MM.1S (cell line): ENCODE results near the gene ARL8B.

Experiments used
- DNase-seq: peaks from one replicate; pipeline ENCODE4 v3.0.0-alpha.2; 2015
- H2AFZ ChIP-seq: fragments of 300-600 bp; sonication (generic); 2 replicates; pipeline ENCODE4 v1.6.0; 2016; ENCODE audit warnings: antibody characterized with exemption, low read length
- H3F3A ChIP-seq: fragments of 300-600 bp; sonication (generic); 2 replicates; pipeline ENCODE4 v1.6.1; 2016; ENCODE audit warnings: mild to moderate bottlenecking, antibody characterized with exemption, low read length, moderate library complexity, mixed read lengths; ENCODE audit not compliant: insufficient read depth
- H3K27ac ChIP-seq: fragments of 300-600 bp; sonication (generic); 2 replicates; pipeline ENCODE4 v1.5.1; 2016; ENCODE audit warnings: mild to moderate bottlenecking, low read length
- H3K27me3 ChIP-seq: fragments of 300-600 bp; sonication (generic); replicated peaks from 2 replicates; pipeline ENCODE4 v1.6.0; 2016; ENCODE audit warnings: low read length; ENCODE audit not compliant: insufficient read depth
- H3K36me3 ChIP-seq: fragments of 300-600 bp; sonication (generic); replicated peaks from 2 replicates; pipeline ENCODE4 v1.6.1; 2016; ENCODE audit warnings: mild to moderate bottlenecking, low read length, mixed read lengths; ENCODE audit not compliant: insufficient read depth
- H3K4me1 ChIP-seq: fragments of 300-600 bp; sonication (generic); 2 replicates; pipeline ENCODE4 v1.6.1; 2016; ENCODE audit warnings: low read length, mixed read lengths
- H3K4me2 ChIP-seq: fragments of 300-600 bp; sonication (generic); 2 replicates; pipeline ENCODE4 v1.6.0; 2016; ENCODE audit warnings: low read depth, low read length
- H3K4me3 ChIP-seq: fragments of 300-600 bp; sonication (generic); 2 replicates; pipeline ENCODE4 v1.5.1; 2016; ENCODE audit warnings: low read length, mixed read lengths
- H3K79me2 ChIP-seq: fragments of 300-600 bp; sonication (generic); 2 replicates; pipeline ENCODE4 v1.6.1; 2016; ENCODE audit warnings: mixed run types, low read length, mixed read lengths
- H3K9ac ChIP-seq: fragments of 300-600 bp; sonication (generic); 2 replicates; pipeline ENCODE4 v1.6.1; 2016; ENCODE audit warnings: low read length, mixed read lengths
- H3K9me2 ChIP-seq: fragments of 300-600 bp; sonication (generic); replicated peaks from 2 replicates; pipeline ENCODE4 v1.6.1; 2016; ENCODE audit warnings: mild to moderate bottlenecking, low read length, mixed read lengths; ENCODE audit not compliant: insufficient read depth
- H3K9me3 ChIP-seq: fragments of 300-600 bp; sonication (generic); replicated peaks from 2 replicates; pipeline ENCODE4 v1.6.1; 2016; ENCODE audit warnings: mild to moderate bottlenecking, low read length, mixed read lengths; ENCODE audit not compliant: insufficient read depth
- H4K20me1 ChIP-seq: fragments of 300-600 bp; sonication (generic); 2 replicates; pipeline ENCODE4 v1.6.1; 2016; ENCODE audit warnings: mild to moderate bottlenecking, low read length, moderate library complexity, mixed read lengths; ENCODE audit not compliant: insufficient read depth
- EZH2 ChIP-seq: fragments of 300-600 bp; sonication (generic); optimal IDR thresholded peaks from 2 replicates; pipeline ENCODE3; 2017; ENCODE audit warnings: low read depth, mild to moderate bottlenecking, antibody characterized with exemption, low read length, mixed read lengths
- EZH2phosphoT487 ChIP-seq: fragments of 300-600 bp; sonication (generic); IDR thresholded peaks from 2 replicates; pipeline ENCODE4 v1.6.1; 2018; ENCODE audit warnings: antibody characterized with exemption, low read length
- TF ChIP-seq, protein P1 (sequence below): fragments of 300-600 bp; sonication (generic); IDR thresholded peaks from 2 replicates; pipeline ENCODE4 v1.5.1; 2016; ENCODE audit warnings: antibody characterized with exemption, low read length, mixed read lengths

Gene ARL8B

DNA sequence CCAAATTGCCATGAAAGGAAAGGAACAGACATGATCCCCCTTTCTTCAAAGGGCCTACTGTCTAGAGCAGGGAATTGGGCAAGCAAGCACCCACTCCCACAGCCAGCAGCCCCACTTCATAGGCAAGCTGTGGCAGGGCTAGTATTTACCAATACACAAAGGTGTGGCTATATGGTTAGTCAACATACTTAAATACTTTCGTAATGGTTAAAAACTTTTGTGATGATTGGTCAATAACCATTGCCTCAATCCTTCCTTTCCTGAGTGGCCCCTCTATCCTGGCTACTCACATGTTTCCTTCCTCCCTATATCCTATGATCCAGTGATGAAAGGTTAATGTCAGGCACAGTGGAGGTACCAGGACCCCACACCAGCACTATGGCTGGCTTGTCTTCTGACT, 30.1 kb upstream of the ARL8B start:
- Histone ChIP-seq H3K9me3 (no peaks in the 10 kb centered on the region), H3K27ac (no peak overlapping the region), H3K27me3 (no peaks in the 10 kb centered on the region), H3K4me3 (no peak overlapping the region), H2AFZ (no peak overlapping the region), H3K9me2 (no peaks in the 10 kb centered on the region), H3K4me1 (no peaks in the 10 kb centered on the region), H3K79me2 (no peaks in the 10 kb centered on the region), H4K20me1 (no peaks in the 10 kb centered on the region), H3F3A (no peaks in the 10 kb centered on the region), H3K4me2 (no peak overlapping the region), H3K36me3 (no peaks in the 10 kb centered on the region), H3K9ac (no peak overlapping the region)
- TF ChIP-seq, protein P1, sequence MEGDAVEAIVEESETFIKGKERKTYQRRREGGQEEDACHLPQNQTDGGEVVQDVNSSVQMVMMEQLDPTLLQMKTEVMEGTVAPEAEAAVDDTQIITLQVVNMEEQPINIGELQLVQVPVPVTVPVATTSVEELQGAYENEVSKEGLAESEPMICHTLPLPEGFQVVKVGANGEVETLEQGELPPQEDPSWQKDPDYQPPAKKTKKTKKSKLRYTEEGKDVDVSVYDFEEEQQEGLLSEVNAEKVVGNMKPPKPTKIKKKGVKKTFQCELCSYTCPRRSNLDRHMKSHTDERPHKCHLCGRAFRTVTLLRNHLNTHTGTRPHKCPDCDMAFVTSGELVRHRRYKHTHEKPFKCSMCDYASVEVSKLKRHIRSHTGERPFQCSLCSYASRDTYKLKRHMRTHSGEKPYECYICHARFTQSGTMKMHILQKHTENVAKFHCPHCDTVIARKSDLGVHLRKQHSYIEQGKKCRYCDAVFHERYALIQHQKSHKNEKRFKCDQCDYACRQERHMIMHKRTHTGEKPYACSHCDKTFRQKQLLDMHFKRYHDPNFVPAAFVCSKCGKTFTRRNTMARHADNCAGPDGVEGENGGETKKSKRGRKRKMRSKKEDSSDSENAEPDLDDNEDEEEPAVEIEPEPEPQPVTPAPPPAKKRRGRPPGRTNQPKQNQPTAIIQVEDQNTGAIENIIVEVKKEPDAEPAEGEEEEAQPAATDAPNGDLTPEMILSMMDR = no peak
- TF ChIP-seq EZH2phosphoT487 = no peak
- no peak for TF ChIP-seq EZH2
- DNase-seq = no peak

DNA sequence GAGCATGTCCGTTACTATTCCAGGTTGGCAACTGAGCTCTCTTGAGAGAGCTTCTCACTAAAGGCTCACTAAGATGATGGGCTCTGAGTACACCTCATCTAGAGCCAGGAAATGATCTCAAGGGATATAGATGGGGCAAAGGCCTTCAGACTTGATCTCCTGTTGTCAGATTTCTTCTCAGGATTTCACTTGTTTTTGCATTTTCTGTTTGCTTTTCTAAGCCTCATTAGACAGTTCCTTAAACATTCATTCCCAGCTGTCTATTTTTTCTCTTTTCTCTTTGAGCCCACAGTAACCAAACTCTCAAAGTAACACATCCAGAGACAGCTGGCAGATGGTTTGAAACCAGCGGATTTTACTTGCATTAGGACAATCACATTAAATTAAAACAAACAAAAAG, 28.4 kb upstream of the ARL8B start:
- H3K4me1 ChIP-seq = no peaks in the 10 kb centered on the region
- H3K4me3 ChIP-seq = no peak overlapping the region
- no peaks in the 10 kb centered on the region for H3K27me3 ChIP-seq
- no peak overlapping the region for H3K9ac ChIP-seq
- H3F3A ChIP-seq = no peaks in the 10 kb centered on the region
- H4K20me1 ChIP-seq = no peaks in the 10 kb centered on the region
- H3K9me2 ChIP-seq = no peaks in the 10 kb centered on the region
- no peaks in the 10 kb centered on the region for H3K9me3 ChIP-seq
- no peak for DNase-seq
- TF ChIP-seq, protein P1 = no peak
- TF ChIP-seq EZH2 (no peak), EZH2phosphoT487 (no peak)
- H3K79me2 ChIP-seq = no peaks in the 10 kb centered on the region
- no peak overlapping the region for H3K4me2 ChIP-seq
- H2AFZ ChIP-seq = no peak overlapping the region
- no peak overlapping the region for H3K27ac ChIP-seq
- H3K36me3 ChIP-seq = no peaks in the 10 kb centered on the region

GRCh38 chr3:5095886-5096285, 26.2 kb upstream of the ARL8B start:
- no peaks in the 10 kb centered on the region for H3K9me3 ChIP-seq
- H3K9ac ChIP-seq = no peak overlapping the region
- H3K27me3 ChIP-seq = no peaks in the 10 kb centered on the region
- TF ChIP-seq, protein P1 = no peak
- TF ChIP-seq EZH2 (no peak), EZH2phosphoT487 (no peak)
- no peaks in the 10 kb centered on the region for H3K4me1 ChIP-seq
- no peak overlapping the region for H3K27ac ChIP-seq
- no peak for DNase-seq
- no peaks in the 10 kb centered on the region for H3K9me2 ChIP-seq
- no peaks in the 10 kb centered on the region for H4K20me1 ChIP-seq
- no peaks in the 10 kb centered on the region for H3K79me2 ChIP-seq
- no peak overlapping the region for H3K4me2 ChIP-seq
- H3K36me3 ChIP-seq = no peaks in the 10 kb centered on the region
- no peak overlapping the region for H3K4me3 ChIP-seq
- no peak overlapping the region for H2AFZ ChIP-seq
- no peaks in the 10 kb centered on the region for H3F3A ChIP-seq
